HG03066 (cell line): ENCODE data around the gene MCRS1.
"Not testable (repeated sequence)": the region's sequence is repeated elsewhere in the genome, so short reads cannot be mapped to it uniquely, and the experiment has no call there.

Experiments
- ATAC-seq: cut with Tn5 transposase; IDR thresholded peaks from one replicate; pipeline ENCODE4 v1.9.1; 2021; ENCODE audit warnings: low read depth; ENCODE audit not compliant: unreplicated experiment

MCRS1 gene

DNA sequence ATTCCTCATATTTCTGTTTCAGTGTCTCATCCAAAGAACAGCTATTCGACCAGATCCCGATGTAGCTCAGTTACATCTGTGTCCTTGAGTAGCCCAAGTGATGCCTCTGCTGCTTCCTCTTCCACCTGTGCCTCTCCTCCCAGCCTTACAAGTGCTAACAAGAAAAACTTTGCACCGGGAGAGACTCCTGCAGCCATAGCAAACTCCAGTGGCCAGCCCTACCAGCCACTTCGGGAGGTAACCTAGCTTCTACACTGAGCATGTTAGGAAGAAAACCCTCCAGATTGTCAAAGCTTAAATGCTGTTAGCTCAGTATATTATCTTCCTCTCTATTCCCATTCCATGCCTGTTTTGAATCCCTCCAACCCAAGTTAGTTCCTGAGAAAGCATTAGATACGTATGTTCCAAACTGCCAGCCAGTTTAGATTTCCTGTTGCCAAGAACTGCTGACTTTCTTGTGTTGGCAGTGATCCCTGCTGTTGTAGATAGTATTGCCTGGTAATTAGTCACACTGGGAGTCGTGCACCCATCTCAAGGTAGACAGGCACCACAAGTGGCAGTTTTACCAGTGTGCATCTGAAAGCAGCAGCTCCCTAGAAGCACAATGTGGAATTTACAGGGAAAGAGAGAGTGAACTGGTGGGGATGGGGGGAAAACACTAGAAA, 43.1 kb downstream of the MCRS1 start:
- ATAC-seq, result no peak

GRCh38 chr12:49521389-49521788, 46.6 kb downstream of the MCRS1 start:
- no peak for ATAC-seq

DNA sequence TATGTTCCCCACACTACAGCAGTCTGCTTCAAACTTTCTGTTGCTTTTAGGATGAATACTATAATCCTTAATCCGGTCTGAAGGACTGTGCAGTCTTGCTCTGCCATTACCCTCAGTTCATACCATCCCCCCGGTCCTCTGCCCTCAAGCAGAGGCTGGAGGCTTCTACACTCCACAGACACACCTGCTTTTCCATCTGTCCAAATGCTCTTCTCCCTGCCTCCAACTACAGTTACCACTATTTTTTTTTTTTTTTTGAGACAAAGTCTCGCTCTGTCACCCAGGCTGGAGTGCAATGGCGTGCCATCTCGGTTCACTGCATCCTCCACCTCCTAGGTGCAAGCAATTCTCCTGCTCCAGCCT, 48.4 kb downstream of the MCRS1 start:
- no peak for ATAC-seq

- no peak for ATAC-seq
These were observed 48.9 kb downstream of the MCRS1 start for GRCh38 chr12:49518914-49519573.

DNA sequence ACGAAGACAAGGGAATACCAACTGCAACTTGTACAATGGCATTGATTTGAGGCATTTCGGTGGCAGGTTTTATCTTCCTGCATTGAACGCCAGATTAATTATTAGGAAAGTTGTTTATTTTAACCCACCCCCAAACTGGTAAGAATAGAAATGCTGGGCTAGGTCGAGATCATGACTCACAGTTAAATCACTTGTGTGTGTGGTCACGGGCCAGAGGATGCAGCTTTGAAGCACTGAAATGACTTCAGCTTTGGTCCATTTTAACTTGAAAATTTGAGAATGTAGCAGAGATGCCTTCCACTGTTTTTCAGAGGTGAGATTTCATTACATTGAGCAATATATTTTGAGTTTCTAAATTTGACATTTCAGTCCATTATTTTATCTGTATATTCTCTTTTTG, 52.7 kb downstream of the MCRS1 start:
- no peak for ATAC-seq

GRCh38 chr12:49512546-49512945, 55.4 kb downstream of the MCRS1 start:
- ATAC-seq, result no peak

DNA sequence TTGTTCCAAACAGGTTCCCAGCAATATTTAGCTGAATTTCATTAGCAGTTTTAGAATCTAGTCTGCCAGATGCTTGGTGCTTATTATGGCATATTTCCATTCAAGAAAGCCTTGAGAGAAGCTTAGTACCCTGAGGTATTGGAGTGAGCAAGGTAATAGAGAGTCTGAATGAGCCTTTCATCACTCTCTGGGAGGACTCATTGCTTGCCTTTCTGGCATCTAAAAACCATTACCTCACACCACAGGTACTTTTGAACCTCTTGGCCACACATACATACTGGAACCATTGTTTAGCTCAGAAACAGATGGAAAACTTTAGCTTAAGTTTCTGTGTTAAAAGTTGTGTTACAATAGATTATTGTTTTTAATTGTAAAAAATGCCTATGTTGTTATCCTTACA, 56.5 kb downstream of the MCRS1 start:
- no peak for ATAC-seq

- ATAC-seq, result not testable (repeated sequence)
These were observed 58.3 kb downstream of the MCRS1 start for GRCh38 chr12:49509681-49510080.
